ENCODE measurements around the gene ZNHIT1. TPM values are rescaled to one million over a fixed set of nuclear protein-coding genes. Genes with fewer than 3 reads are reported as not detected.

The ZNHIT1 gene
- total and polyA plus RNA-seq, 4 donors: 57.2 to 95.5 (median 80.7) TPM

GRCh38 chr7:101172854-101173751, 44.9 kb upstream of the ZNHIT1 start:
- no peaks in the 10 kb centered on the region for H3K9me3 ChIP-seq (ENCODE audit: control insufficient read depth, insufficient read depth, low read length)
- no peak overlapping the region for H3K4me3 ChIP-seq (ENCODE audit: low read depth, low read length)
- no peak overlapping the region for H3K27ac ChIP-seq (ENCODE audit: low read depth, low read length)
- peaks cover 90% of the 10 kb centered on the region for H3K27me3 ChIP-seq (ENCODE audit: control insufficient read depth, insufficient read depth, low read length)
- H3K36me3 ChIP-seq (ENCODE audit: control insufficient read depth, insufficient read depth, low read length): peaks cover 25% of the 10 kb centered on the region
- WGBS (ENCODE audit: insufficient coverage): 12% methylated on average over 48 of the region's 53 CpGs
- DNase-seq (ENCODE audit: low read depth in 4 of 6, low spot score in 6 of 6): peak in 2 of 6 donors; percentile 51 to 59
- H3K4me1 ChIP-seq (ENCODE audit: control insufficient read depth, insufficient read depth, low read length): peaks cover 51% of the 10 kb centered on the region

- no peak overlapping the region for H3K4me3 ChIP-seq (ENCODE audit: low read depth, low read length)
- 22% methylated on average over 14 of the region's 16 CpGs for WGBS (ENCODE audit: insufficient coverage)
- no peaks in the 10 kb centered on the region for H3K9me3 ChIP-seq (ENCODE audit: control insufficient read depth, insufficient read depth, low read length)
- no peak overlapping the region for H3K27ac ChIP-seq (ENCODE audit: low read depth, low read length)
- DNase-seq (ENCODE audit: low read depth in 4 of 6, low spot score in 6 of 6): peak in 1 of 6 donors; percentile 8
- peaks cover 49% of the 10 kb centered on the region for H3K4me1 ChIP-seq (ENCODE audit: control insufficient read depth, insufficient read depth, low read length)
- peaks cover 25% of the 10 kb centered on the region for H3K36me3 ChIP-seq (ENCODE audit: control insufficient read depth, insufficient read depth, low read length)
- peaks cover 89% of the 10 kb centered on the region for H3K27me3 ChIP-seq (ENCODE audit: control insufficient read depth, insufficient read depth, low read length)
Observed at GRCh38 chr7:101173752-101174244, 44.2 kb upstream of the ZNHIT1 start.

DNA sequence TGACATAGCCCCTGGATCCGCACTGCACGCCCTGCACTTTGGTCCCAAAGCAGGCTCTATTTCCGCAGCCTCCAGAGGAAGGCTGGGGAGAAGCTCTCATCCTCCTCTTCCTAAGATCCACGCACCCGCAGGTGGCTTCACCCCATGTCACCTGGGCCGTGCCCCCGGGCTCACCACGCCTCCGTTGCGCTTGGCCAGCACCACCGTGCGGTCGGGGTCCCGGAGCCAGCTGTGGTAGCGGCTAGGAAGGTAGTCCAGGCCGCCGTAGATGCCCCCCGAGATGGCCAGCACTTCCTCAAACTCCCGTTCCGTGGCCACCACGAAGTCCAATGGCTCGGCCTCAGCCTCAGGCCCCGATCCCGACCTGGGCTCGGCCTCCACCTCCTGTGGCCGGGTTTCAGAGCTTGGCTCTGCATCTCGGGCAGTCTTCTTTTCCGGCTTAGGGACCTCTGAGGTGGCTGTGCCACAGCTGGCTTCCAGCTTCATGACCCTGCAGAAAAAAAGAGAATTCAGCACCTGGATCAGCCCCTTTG, 43.6 kb upstream of the ZNHIT1 start:
- no peaks in the 10 kb centered on the region for H3K9me3 ChIP-seq (ENCODE audit: control insufficient read depth, insufficient read depth, low read length)
- H3K4me1 ChIP-seq (ENCODE audit: control insufficient read depth, insufficient read depth, low read length): peaks cover 51% of the 10 kb centered on the region
- peaks cover 25% of the 10 kb centered on the region for H3K36me3 ChIP-seq (ENCODE audit: control insufficient read depth, insufficient read depth, low read length)
- WGBS (ENCODE audit: insufficient coverage): 18% methylated on average over 27 of the region's 28 CpGs
- no peak overlapping the region for H3K4me3 ChIP-seq (ENCODE audit: low read depth, low read length)
- H3K27me3 ChIP-seq (ENCODE audit: control insufficient read depth, insufficient read depth, low read length): peaks cover 87% of the 10 kb centered on the region
- DNase-seq (ENCODE audit: low read depth in 4 of 6, low spot score in 6 of 6): no peak
- no peak overlapping the region for H3K27ac ChIP-seq (ENCODE audit: low read depth, low read length)

GRCh38 chr7:101175664-101176063, 42.3 kb upstream of the ZNHIT1 start:
- no CpG with 5 or more reads among the region's 3 CpGs for WGBS (ENCODE audit: insufficient coverage)
- peaks cover 50% of the 10 kb centered on the region for H3K4me1 ChIP-seq (ENCODE audit: control insufficient read depth, insufficient read depth, low read length)
- H3K9me3 ChIP-seq (ENCODE audit: control insufficient read depth, insufficient read depth, low read length): no peaks in the 10 kb centered on the region

GRCh38 chr7:101177644-101178043, 40.3 kb upstream of the ZNHIT1 start:
- no peak overlapping the region for H3K4me3 ChIP-seq (ENCODE audit: low read depth, low read length)
- H3K9me3 ChIP-seq (ENCODE audit: control insufficient read depth, insufficient read depth, low read length): no peaks in the 10 kb centered on the region
- DNase-seq (ENCODE audit: low read depth in 4 of 6, low spot score in 6 of 6): no peak
- no peak overlapping the region for H3K27ac ChIP-seq (ENCODE audit: low read depth, low read length)
- H3K4me1 ChIP-seq (ENCODE audit: control insufficient read depth, insufficient read depth, low read length): peaks cover 41% of the 10 kb centered on the region
- H3K27me3 ChIP-seq (ENCODE audit: control insufficient read depth, insufficient read depth, low read length): peaks cover 74% of the 10 kb centered on the region
- whole genome bisulfite sequencing (ENCODE audit: insufficient coverage): 22% methylated on average over 1 of the region's 2 CpGs
- H3K36me3 ChIP-seq (ENCODE audit: control insufficient read depth, insufficient read depth, low read length): peaks cover 19% of the 10 kb centered on the region

More at GRCh38 chr7:101175664-101176063, 42.3 kb upstream of the ZNHIT1 start:
- Histone ChIP-seq H3K36me3 (ENCODE audit: control insufficient read depth, insufficient read depth, low read length) (peaks cover 25% of the 10 kb centered on the region), H3K27me3 (ENCODE audit: control insufficient read depth, insufficient read depth, low read length) (peaks cover 87% of the 10 kb centered on the region), H3K27ac (ENCODE audit: low read depth, low read length) (no peak overlapping the region), H3K4me3 (ENCODE audit: low read depth, low read length) (no peak overlapping the region)
- no peak for DNase-seq (ENCODE audit: low read depth in 4 of 6, low spot score in 6 of 6)

- H3K36me3 ChIP-seq (ENCODE audit: control insufficient read depth, insufficient read depth, low read length): peaks cover 5% of the 10 kb centered on the region
- peak overlapping the region; percentile 27 for H3K4me3 ChIP-seq (ENCODE audit: low read depth, low read length)
- DNase-seq (ENCODE audit: low read depth in 4 of 6, low spot score in 6 of 6): peak in 2 of 6 donors; percentile 68 to 86
- peaks cover 30% of the 10 kb centered on the region for H3K4me1 ChIP-seq (ENCODE audit: control insufficient read depth, insufficient read depth, low read length)
- H3K9me3 ChIP-seq (ENCODE audit: control insufficient read depth, insufficient read depth, low read length): no peaks in the 10 kb centered on the region
- under 1% methylated on average over 12 of the region's 20 CpGs for WGBS (ENCODE audit: insufficient coverage)
- H3K27ac ChIP-seq (ENCODE audit: low read depth, low read length): no peak overlapping the region
- peaks cover 60% of the 10 kb centered on the region for H3K27me3 ChIP-seq (ENCODE audit: control insufficient read depth, insufficient read depth, low read length)
Observed at GRCh38 chr7:101179117-101179516, 38.8 kb upstream of the ZNHIT1 start.

DNA sequence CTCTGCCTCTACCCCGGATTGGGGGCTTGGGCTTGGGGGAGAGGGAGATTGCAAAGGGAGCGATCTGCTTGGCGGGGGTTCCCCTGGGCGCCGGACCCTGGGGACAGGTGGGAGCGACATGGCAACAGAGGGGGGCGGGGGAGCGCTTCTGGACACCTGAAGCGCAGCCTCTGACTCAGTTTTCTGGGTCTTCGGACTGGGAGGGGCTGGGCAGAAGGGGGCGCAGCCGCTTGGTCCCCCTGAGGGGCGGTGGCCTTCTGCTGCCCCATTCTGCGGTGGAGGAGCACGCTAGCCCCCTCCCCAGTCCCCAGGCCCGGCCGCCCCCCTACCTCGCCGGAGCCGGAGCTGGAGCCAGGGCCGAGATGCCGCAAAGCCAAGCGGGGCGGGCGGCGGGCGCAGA, 38.3 kb upstream of the ZNHIT1 start:
- 1% methylated on average over 27 of the region's 27 CpGs for WGBS (ENCODE audit: insufficient coverage)
- Histone ChIP-seq H3K4me3 (ENCODE audit: low read depth, low read length) (peak overlapping the region; percentile 35), H3K27ac (ENCODE audit: low read depth, low read length) (no peak overlapping the region), H3K4me1 (ENCODE audit: control insufficient read depth, insufficient read depth, low read length) (peaks cover 26% of the 10 kb centered on the region), H3K27me3 (ENCODE audit: control insufficient read depth, insufficient read depth, low read length) (peaks cover 54% of the 10 kb centered on the region), H3K9me3 (ENCODE audit: control insufficient read depth, insufficient read depth, low read length) (no peaks in the 10 kb centered on the region), H3K36me3 (ENCODE audit: control insufficient read depth, insufficient read depth, low read length) (no peaks in the 10 kb centered on the region)
- peak in 1 of 6 donors; percentile 61 for DNase-seq (ENCODE audit: low read depth in 4 of 6, low spot score in 6 of 6)

DNA sequence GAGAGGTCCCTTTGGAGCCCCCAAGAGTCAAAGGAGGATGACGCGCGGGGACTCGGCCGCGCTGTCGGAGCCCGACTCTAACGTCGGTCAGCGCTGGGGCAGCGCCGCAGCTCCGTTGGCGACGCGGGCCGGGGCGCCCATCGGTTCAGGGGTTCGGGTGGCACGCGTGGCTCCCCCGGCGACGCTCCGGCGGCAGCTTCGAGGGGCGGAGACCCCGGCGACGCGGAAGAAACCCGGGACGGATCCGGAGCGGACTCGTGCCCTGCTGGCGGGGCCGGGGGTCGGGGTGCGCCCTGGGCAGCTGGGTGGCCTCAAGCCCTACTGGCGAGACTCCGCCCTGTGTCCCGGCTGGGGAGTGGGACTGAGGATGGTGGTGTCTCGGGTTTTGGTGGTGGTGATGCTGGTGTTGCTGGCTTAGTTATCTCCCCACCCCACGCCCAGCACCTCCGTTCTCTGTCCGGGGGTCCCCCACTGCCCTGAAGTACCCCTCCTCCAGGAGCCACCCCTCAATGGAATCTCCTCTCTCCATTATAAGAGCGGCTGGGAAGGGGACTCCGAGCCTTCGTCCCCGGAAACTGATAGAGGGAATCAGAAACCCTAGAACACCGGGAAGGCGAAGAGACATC, 37.7 kb upstream of the ZNHIT1 start, which contains the start of gene NAT16:
TSS of gene NAT16 (minus strand) at position 164 of the 626 bp plus-strand sequence. CDS start 5,486 bp downstream, outside the sequence.
- peak within 1 kb of the TSS; percentile 35 for H3K4me3 ChIP-seq (ENCODE audit: low read depth, low read length)
- WGBS (ENCODE audit: insufficient coverage): under 1% methylated on average over 42 of the region's 56 CpGs
- peaks cover 26% of the 10 kb centered on the region for H3K4me1 ChIP-seq (ENCODE audit: control insufficient read depth, insufficient read depth, low read length)

DNA sequence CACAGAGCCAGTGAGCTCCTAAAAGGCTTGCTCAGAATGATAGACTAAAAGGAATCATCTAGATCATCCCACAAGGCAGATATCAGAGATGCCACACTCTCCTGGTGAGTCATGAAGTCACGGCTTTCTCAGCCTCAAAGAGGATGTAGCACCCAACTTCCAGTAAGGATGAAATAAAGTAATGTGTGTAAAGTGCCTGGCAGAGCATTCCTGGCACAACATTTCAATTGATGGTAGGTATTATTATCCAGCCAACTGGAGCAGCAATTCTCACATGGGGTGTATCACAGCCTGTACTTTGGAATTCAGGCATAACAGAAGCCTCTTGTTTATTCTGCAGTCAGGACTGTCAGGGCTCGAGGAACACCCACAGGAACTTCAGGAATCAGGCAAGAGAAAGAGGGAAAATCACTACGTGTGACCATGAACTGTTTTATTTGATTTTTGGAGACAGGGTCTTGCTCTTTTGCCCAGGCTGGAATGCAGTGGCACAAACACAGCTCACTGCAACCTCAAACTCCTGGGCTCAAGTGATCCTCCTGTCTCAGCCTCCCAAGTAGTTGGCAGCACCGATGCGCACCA, 32.6 kb upstream of the ZNHIT1 start:
- WGBS (ENCODE audit: insufficient coverage): 63% methylated on average over 4 of the region's 5 CpGs
- H3K36me3 ChIP-seq (ENCODE audit: control insufficient read depth, insufficient read depth, low read length): no peaks in the 10 kb centered on the region
- H3K4me3 ChIP-seq (ENCODE audit: low read depth, low read length): no peak overlapping the region
- peaks cover 13% of the 10 kb centered on the region for H3K4me1 ChIP-seq (ENCODE audit: control insufficient read depth, insufficient read depth, low read length)
- H3K27me3 ChIP-seq (ENCODE audit: control insufficient read depth, insufficient read depth, low read length): peaks cover 9% of the 10 kb centered on the region
- no peak overlapping the region for H3K27ac ChIP-seq (ENCODE audit: low read depth, low read length)
- no peaks in the 10 kb centered on the region for H3K9me3 ChIP-seq (ENCODE audit: control insufficient read depth, insufficient read depth, low read length)
- DNase-seq (ENCODE audit: low read depth in 4 of 6, low spot score in 6 of 6): no peak

More for the DNA sequence above, 37.7 kb upstream of the ZNHIT1 start, which contains the start of gene NAT16:
- H3K27ac ChIP-seq (ENCODE audit: low read depth, low read length): no peak within 1 kb of the TSS
- H3K9me3 ChIP-seq (ENCODE audit: control insufficient read depth, insufficient read depth, low read length): no peaks in the 10 kb centered on the region
- H3K27me3 ChIP-seq (ENCODE audit: control insufficient read depth, insufficient read depth, low read length): peaks cover 48% of the 10 kb centered on the region
- peak in 2 of 6 donors; percentile 62 to 79 for DNase-seq (ENCODE audit: low read depth in 4 of 6, low spot score in 6 of 6)
- no peaks in the 10 kb centered on the region for H3K36me3 ChIP-seq (ENCODE audit: control insufficient read depth, insufficient read depth, low read length)

Data from spinal cord (tissue), 10 donors.